ENCODE results near the gene CPA4. TPM values are rescaled to one million over a fixed set of nuclear protein-coding genes. Genes with fewer than 3 reads are reported as not detected.
"Not testable (repeated sequence)": the region's sequence is repeated elsewhere in the genome, so short reads cannot be mapped to it uniquely, and the experiment has no call there.

Gene CPA4
- total RNA-seq, 1 donor from 2014 or later: 0.59 TPM

DNA sequence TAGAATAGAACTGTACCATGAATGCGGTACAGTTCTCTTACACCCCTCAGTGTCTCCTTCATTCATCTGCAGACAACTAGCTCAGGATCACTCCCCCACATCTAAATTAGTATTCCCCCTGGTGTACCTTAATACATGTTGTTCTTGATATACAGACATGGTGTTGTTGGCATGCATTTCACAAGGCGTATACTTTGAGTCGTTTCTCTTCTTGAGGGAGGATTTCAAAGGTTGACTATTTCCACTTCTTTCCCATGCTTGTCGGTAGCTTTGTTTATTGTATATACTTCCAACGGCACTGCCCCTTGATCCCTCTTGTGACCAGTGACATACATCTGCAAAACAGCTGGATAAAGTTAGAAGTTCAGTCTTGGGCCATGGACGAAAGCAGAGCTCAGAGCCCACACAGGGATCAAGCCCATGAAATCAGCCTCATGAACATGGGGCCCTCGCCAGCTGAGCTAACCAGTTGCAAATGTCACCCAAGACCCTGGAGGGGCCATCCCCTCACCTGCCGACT lies 8.6 kb downstream of the CPA4 start:
- DNase-seq (ENCODE audit: low read depth, low spot score): no peak

DNA sequence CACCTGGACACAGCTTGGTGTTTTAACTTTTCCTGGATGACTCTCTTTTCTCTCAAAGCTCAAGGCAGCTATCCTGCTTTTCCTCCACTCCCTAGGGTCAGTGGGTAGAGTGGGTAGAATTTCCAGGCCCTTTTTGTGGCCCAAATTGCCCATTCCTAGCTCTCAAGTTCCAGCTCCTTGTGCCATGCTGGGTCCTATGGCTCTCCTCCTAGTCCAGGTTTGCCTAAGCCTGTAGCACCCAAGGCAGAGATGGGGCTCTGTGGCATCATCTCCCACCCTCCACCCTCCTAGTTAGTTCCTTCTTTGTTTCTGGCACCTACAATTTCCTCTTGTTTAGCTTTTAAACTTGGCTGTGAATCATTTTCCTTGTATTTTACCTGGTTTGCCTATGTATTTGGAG lies 9.7 kb downstream of the CPA4 start:
- DNase-seq (ENCODE audit: low read depth, low spot score): no peak

DNA sequence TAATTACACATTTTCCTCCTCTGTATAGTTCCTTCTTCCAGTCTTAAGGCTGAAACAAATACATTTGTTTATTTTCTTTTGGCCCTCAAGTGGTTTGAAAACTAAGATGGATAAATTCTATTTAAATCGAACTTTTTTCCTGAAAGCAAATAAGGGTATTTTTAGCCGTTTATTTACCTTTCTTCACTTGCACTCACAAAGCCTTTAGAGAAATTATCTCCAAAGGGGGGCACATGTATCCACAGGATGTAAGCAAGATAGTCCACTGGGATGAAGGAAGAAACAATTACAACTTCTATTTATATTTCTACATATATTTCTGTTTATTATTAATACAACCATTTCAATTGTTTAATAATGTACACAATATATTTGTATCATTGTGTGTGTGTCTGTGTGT lies 10.2 kb downstream of the CPA4 start:
- DNase-seq (ENCODE audit: low read depth, low spot score): no peak

DNA sequence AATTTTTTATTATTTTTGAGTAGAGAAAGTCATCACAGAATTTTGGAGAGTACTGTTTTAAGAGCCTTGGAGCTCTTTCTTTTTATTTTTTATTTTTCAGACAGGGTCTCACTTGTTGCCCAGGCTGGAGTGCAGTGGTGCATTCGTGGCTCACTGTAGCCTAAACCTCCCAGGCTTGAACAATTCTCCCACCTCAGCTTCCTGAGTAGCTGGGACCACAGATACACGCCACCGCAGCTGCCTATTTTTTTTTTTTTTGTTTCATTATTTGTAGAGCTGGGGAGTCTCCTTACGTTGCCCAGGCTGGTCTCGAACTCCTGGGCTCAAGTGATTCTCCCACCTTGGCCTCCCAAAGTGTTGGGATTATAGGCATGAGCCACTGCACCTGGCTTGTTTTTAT lies 10.6 kb downstream of the CPA4 start:
- DNase-seq (ENCODE audit: low read depth, low spot score): no peak

DNA sequence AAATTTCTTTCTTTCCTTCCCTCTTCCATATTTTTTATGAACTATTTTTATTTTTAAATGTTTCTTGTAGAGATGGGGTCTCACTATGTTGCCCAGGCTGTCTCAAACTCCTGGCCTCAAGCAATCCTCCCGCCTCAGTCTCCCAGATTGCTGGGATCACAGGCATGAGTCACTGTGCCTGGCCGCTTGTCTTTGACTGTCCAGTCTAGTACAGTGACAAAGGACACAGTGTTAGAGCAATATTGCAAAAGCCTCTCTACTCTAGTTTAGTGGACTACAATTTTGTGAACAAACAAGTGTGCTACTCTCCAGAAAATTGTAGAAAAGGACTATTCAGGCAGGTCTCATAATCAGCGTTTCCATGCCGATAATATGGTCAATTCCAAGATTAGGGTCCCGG lies 11.0 kb downstream of the CPA4 start:
- DNase-seq (ENCODE audit: low read depth, low spot score): no peak

DNA sequence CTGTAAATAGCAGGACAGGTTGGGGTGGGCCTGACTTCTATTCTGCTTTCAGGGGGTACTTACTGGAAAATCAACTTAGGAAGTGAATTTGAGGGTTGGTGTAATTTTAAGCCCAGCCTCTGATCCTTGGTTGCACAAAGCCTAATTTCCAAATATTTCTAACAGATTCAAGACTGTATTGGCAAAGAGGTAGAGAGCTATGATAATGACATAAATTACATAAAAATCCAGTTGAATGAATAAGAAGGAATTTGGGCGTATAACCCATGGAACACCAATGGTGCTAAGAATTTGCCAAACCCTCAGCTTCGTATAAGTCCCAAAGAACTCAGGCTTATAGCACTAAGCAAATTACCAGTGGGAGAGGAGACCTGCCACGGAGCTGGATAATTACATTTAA lies 11.9 kb downstream of the CPA4 start:
- no peak for DNase-seq (ENCODE audit: low read depth, low spot score)

DNA sequence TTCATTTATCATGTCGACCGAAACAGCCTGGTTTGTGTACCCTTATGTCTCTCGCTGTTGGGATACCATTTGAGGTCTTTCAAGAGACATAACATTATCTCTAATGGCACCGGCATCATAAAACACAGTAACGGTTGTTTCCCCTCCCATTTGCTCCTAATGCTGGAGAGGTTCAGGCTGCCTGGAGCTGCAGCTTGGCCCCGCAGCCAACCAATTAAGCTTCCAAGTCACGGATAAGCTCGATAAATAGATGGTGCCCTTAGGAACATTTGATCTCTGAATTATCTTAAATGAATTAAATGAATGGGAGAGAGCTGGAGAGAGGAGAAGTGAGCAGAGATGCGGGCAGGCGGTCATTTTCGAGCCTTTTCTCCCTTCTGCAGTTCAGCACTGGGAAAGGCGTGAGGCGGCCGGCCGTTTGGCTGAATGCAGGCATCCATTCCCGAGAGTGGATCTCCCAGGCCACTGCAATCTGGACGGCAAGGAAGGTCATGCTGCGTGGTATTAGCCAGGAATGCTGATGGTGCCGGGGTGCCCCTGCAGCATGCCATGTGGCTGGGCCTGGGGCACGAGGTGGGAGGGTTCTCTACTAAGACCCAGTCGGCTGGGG lies 12.6 kb downstream of the CPA4 start:
- DNase-seq (ENCODE audit: low read depth, low spot score): no peak

DNA sequence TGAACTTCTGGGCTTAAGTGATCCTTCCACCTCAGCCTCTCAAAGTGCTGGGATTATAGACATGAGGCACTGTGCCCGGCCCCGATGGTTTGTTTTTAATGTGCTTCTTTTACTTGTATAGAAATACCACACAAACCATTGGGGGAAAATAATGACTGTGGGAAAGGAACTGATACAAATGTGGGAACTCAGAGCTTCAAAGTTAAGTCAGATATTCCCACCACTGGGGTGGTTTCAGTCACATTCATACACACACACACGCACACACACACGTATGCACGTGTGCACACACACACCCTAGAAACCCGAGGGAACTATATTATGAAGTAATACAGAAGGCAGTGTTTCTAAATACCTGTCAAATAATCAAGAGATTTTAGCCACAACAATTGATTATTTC lies 17.0 kb downstream of the CPA4 start:
- no peak for DNase-seq (ENCODE audit: low read depth, low spot score)

DNA sequence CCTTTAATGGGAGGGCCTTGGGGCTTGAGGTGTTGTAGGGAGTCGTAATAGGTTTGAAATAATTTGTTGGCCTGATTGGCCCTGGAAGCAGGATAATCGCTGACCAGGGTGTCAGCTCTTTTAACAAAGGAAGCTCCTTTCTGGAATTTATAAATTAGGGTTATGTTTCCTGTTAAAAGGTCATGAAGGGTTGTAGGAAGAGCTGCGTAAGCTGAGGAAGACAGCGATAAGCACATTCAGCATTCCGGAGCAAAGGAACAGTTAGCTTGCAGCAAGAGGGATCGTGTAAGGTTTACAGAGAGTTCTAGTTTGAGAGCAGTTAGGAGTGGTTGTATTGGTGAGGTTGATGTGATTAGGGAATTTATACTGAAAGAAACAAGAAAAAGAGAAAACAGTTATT lies 21.3 kb downstream of the CPA4 start:
- no peak for DNase-seq (ENCODE audit: low read depth, low spot score)

DNA sequence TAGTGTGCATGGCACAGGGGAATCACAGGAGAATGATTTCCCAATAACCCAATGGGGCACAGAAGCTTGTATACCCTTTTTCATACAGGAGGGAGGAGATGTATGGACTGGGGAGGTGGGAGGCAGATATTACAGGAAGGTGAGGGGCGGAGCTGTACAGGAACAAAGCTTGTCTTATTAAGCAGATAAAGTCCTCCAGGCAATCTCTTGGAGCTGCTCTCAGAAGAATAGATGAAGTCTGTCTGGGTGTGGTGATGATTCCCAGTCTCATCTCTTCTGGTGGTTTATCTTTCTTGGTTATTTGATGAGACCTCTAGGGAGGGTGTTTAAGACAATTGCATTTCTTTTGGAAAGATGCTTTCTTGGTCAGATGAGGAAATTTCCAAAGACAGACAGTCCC lies 26.6 kb downstream of the CPA4 start:
- no peak for DNase-seq (ENCODE audit: low read depth, low spot score)

DNA sequence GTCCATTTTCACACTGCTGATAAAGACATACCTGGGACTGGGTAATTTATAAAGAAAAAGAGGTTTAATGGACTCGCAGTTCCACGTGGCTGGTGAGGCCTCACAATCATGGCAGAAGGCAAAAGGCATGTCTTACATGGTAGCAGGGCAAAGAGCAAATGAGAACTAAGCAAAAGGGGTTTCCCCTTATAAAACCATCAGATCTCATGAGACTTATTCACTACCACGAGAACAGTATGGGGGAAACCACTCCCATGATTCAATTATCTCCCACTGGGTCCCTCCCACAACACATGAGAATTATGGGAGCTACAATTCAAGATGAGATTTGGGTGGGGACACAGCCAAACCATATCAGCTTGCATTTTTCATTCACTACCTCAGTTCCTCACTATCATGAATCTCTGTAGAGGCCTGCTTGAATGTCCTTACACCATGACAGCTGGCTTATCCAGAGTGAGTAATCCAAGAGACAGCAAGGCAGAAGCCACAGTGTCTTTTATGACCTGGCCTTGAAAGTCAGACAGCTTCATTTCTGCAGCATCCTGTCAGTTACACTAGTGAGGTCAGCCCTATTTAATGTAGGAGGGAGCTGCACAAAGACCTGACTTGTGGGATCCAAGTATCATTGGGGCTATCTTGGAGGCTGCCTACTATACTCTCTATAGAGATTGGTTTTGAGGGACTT lies 28.7 kb downstream of the CPA4 start:
- DNase-seq (ENCODE audit: low read depth, low spot score): not testable (repeated sequence)

DNA sequence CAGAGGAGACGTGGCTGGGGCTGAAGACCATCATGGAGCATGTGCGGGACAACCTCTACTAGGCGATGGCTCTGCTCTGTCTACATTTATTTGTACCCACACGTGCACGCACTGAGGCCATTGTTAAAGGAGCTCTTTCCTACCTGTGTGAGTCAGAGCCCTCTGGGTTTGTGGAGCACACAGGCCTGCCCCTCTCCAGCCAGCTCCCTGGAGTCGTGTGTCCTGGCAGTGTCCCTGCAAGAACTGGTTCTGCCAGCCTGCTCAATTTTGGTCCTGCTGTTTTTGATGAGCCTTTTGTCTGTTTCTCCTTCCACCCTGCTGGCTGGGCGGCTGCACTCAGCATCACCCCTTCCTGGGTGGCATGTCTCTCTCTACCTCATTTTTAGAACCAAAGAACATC lies 29.7 kb downstream of the CPA4 start:
- no peak for DNase-seq (ENCODE audit: low read depth, low spot score)

DNA sequence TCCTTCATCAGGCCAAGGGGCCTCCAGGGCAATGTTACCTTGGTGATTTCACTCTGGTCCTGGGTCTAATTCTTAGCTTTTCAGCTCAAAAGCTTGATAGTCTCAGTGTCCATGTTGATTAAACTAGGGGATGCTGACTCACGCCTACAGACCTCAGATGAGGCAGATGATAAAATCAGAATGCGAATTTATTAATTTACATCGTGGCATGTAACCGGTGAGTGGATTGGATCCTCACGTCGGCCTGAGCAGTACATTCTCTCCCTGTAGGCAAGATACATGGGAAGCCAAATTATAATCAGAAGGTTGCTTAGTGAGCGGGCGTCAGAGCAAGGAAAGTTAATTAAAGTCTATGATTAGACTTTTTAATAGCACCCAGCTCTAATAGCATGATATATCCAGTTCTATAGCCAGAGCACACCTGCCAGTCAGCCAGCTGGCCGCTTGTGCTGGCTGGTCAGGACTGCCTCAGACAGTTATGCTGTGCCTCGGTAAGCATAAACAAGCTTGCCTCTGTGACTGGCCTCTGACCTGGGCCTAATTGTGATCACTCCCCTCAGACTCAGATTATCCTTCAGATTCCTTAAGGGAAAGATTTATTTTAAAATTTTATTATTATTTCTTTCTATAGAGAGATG lies 31.5 kb downstream of the CPA4 start:
- DNase-seq (ENCODE audit: low read depth, low spot score): no peak

DNA sequence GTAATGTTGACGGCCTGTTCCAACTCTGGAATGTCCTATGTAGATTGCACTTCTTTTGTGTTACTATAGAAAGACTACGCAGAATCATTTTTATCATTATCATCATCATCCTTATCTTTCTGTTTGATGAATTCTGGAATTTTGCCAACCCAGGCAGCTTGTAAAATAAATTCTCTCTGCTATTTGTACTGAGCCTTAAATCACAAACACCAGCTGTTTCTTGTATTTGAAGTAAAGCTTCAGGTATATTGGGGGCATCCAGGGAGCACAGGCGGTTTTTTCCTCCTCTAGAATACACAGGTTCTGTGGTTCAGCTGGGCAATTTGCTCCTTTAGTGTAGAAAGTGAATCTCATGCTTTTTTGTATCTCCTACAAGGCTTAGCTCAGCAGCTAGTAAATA lies 36.7 kb downstream of the CPA4 start:
- DNase-seq (ENCODE audit: low read depth, low spot score): no peak

DNA sequence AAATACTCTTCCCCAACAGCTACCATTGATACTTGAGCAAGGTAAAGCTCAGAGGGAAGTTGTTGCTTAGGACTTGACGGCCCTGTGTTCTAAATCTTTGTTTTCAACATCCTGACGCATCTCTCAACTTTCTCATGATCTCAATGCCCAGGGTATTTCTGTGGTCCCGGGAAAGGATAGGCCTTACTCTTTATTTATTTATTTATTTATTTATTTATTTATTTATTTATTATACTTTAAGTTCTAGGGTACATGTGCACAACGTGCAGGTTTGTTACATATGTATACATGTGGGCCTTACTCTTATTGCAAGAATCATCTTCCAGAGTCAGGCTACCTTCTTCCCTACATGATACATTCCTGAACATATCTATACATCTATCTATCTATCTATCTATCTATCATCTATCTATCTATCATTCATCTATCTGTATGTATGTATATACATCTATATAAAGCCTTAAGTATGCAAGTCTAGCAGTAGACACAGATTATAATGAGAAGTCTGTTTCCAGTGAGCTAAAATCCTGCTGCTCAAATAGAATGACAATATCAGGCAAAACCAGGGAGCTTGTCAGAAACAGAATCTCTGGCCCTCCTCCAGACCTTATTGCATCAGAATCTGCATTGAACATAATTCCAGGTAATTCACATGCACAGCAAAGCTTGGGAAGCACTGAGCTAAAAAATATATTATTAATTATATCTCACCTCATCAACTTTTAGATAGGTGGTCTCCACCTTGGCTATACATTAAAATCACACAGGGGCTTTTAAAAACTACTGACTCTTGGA lies 39.5 kb downstream of the CPA4 start:
- no peak for DNase-seq (ENCODE audit: low read depth, low spot score)

DNA sequence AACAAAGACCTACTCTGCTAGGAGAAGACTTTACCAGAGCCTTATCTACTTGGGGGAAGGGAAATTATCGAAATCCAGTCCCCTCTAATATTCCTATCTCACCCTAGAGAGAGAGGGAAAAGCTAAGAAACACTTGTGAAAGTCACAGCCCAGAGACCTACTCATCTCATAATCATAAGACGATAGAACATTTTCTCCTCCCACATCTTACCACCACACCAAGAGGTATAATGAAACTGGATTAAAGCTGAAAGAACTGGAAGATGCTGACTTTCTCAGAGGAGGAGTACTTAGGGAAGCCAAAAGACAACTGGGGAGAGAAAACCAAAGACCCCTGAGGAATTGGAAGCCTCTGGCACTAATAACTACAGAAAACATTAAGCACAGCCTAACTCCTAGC lies 40.9 kb downstream of the CPA4 start:
- no peak for DNase-seq (ENCODE audit: low read depth, low spot score)

DNA sequence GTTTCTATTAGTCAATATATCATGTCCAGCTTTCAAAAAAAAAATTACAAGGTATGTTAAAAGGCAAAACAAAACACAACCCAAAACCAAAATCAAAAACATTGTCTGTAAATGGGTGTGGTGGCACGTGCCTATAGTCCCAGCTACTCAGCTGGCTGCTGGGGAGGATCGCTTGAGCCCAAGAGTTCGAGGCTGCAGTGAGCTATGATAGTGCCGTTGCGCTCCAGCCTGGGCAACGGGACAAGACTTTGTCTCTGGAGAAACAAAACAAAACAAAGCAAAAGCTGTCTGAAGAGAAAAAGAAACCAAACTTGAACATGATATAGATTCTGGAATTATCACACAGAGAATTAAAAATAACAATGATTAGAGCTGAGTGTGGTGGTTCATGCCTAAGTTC lies 41.3 kb downstream of the CPA4 start:
- DNase-seq (ENCODE audit: low read depth, low spot score): no peak

DNA sequence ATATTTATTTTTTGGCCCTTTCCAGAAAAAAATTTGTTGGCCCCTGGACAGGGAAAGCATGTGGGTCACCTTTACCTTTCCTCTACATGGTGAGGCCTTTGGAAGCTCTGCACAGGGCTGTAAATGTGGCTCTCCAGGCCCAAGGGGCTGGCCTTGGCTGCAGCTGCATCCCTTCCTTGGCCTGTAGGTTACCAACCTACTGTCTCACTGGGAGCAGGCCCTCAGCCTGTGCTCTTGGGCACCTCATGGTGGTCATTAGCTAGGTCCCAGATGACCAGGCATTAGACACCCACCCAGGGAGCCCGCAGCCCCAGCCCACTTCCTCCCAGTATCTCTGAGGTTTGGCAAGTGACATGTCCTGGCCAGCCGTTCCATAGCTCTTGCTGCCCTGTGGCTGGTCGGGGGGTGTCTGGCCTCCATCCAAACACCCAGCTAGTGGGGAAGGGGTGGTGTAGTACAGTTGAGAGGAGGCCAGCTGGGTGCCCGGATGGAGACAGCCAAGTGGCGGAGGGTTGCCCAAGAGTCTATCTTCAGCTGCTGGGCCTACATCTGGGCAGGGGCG lies 44.5 kb downstream of the CPA4 start:
- DNase-seq (ENCODE audit: low read depth, low spot score): no peak

DNA sequence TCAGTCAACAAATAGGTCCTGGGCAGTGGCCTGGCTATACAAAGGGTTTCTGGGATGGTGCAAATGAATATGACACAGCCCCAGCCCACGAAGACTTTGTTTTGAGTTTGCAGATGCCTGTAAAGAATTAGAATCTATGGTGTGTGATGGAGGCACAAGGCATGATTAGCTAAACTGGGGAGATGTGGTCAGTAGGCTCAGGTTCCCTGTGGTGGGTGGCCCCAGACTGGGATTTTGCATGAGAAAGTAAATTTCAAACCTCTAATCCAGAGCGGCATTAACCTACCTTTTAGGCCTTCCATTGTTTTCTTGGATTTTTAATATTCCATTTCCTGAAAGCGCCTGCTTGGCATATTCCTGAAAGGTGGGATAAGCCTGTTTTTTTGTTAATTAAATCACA lies 45.3 kb downstream of the CPA4 start:
- DNase-seq (ENCODE audit: low read depth, low spot score): no peak

DNA sequence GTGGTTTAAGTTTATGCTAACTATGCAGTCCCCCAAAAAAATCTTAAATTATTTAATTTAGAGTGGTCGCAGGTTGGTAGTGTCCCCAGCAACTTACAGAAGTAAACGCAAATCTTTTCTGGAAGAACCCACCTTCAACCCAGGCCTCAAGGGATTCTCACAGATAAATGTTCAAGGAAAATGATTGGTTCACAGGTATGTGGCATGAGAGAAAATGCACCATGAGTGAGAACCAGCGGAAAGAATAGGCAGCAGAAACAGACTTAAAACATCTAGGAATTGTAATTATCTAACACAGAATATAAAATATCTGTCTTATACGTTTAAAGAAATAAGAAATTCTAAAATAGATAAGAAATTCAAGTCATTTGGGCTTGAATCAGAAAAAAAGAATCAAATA lies 48.9 kb downstream of the CPA4 start:
- DNase-seq (ENCODE audit: low read depth, low spot score): no peak

DNA sequence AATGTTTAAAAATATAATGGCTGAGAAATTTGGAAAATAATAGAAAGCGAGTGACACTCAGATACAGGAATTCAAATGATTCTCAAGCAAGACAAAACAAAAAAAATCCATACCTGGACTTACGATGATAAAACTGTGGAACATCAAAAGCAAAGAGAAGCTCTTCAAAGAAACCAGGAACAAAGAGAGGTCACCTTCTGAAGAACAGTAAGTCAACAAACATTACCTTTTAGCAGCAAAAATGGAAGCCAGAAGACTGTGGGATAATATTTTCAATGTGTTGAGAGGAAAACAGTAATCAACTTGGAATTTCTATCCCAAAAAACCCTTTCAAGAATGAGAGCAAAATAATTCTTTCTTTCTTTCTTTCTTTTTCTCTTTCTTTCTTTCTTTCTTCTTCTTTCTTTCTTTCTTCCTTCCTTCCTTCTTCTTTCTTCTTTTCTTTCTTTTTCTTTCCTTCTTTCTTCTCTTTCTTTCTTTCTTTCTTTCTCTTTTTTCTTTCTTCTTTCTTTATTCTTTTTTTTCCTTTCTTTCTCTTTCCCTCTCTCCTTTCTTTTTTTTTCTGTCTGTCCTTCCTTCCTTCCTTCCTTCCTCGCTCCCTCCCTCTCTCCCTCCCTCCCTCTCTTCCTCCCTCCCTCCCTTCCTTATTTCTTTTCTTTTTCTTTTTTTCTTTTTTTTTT lies 49.9 kb downstream of the CPA4 start:
- DNase-seq (ENCODE audit: low read depth, low spot score): no peak

All from pulmonary artery endothelial cell (primary cell).